DND-41 (cell line): ENCODE measurements around the gene SLC6A9.

Experiments
- EZH2 ChIP-seq: IDR thresholded peaks from 3 replicates; pipeline ENCODE4 v1.6.1; 2012; ENCODE audit warnings: borderline replicate concordance, low read depth, mild to moderate bottlenecking, moderate library complexity, low read length, inconsistent platforms; ENCODE audit not compliant: severe bottlenecking
- TF ChIP-seq, protein P1 (sequence below): IDR thresholded peaks from 2 replicates; pipeline ENCODE4 v1.5.1; 2012; ENCODE audit warnings: borderline replicate concordance, low read length, moderate library complexity, mild to moderate bottlenecking; ENCODE audit not compliant: poor library complexity, severe bottlenecking; ENCODE audit errors: extremely low read depth

DNA sequence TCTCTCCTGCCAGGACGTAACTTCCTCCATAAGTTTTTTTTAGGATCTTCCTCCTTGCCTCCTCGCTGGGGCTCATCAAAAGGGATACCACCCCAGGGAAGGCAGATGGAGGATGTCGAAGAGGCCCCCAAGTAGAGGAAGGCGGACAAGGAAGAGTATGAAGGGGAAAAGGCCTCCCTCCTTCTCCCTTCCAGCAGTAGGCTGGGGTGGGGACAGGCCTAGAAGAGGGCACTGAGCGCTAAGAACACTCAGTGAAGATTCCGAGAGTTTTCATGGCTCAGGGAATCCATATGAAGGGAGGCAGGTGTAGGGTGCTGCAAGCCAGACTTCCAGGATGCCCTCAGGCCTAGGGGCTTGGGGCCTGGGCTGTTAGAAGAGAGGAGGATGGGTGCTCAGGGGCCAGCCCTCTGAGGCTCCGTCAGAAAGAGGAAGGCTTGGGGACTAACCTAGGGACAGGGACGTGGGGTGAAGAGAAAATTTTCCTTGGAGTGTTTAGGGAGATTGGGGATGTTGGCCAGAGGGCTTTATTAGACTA lies 1.8 kb upstream of the SLC6A9 start:
- TF ChIP-seq, protein P1, sequence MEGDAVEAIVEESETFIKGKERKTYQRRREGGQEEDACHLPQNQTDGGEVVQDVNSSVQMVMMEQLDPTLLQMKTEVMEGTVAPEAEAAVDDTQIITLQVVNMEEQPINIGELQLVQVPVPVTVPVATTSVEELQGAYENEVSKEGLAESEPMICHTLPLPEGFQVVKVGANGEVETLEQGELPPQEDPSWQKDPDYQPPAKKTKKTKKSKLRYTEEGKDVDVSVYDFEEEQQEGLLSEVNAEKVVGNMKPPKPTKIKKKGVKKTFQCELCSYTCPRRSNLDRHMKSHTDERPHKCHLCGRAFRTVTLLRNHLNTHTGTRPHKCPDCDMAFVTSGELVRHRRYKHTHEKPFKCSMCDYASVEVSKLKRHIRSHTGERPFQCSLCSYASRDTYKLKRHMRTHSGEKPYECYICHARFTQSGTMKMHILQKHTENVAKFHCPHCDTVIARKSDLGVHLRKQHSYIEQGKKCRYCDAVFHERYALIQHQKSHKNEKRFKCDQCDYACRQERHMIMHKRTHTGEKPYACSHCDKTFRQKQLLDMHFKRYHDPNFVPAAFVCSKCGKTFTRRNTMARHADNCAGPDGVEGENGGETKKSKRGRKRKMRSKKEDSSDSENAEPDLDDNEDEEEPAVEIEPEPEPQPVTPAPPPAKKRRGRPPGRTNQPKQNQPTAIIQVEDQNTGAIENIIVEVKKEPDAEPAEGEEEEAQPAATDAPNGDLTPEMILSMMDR, result no peak
- no peak for TF ChIP-seq EZH2
